GM13976 (cell line): Measurements from ENCODE around the gene TET1.

ENCODE experiments used
- DNase-seq: peaks from one replicate; pipeline ENCODE4 v3.0.0; 2012; ENCODE audit warnings: low spot score
- CTCF ChIP-seq: IDR thresholded peaks from 2 replicates; pipeline ENCODE4 v1.5.1; 2012; ENCODE audit warnings: borderline replicate concordance, mild to moderate bottlenecking; ENCODE audit not compliant: insufficient read depth; ENCODE audit errors: extremely low read depth, missing control alignments, control extremely low read depth
- in situ Hi-C: fragments of 300-500 bp; cut with MboI; formaldehyde crosslinking; loops from one replicate; pipeline ENCODE4 v1.12.0; 2022; ENCODE audit warnings: low sequenced_read_pairs, mixed read lengths, inconsistent platforms; ENCODE audit not compliant: unreplicated experiment

The TET1 gene

GRCh38 chr10:68559251-68559650 is 886 bp upstream of the TET1 start:
- TF ChIP-seq CTCF: no peak
- DNase-seq: no peak
- in situ Hi-C loops: no loop called here

- no peak for TF ChIP-seq CTCF
- in situ Hi-C loops: no loop called here
- DNase-seq: peak; percentile 41
These were observed 324 bp upstream of the TET1 start for GRCh38 chr10:68559841-68560185.

GRCh38 chr10:68560943-68561864 is 1.1 kb downstream of the TET1 start:
- DNase-seq: peak; percentile 49
- in situ Hi-C loops: no loop called here
- no peak for TF ChIP-seq CTCF

GRCh38 chr10:68561865-68562649 is 1.9 kb downstream of the TET1 start:
- TF ChIP-seq CTCF: no peak
- peak; percentile 43 for DNase-seq
- in situ Hi-C loops: no loop called here

- no peak for DNase-seq
- in situ Hi-C loops: no loop called here
- TF ChIP-seq CTCF: no peak
These were observed 2.8 kb downstream of the TET1 start for GRCh38 chr10:68562661-68563570.

GRCh38 chr10:68564712-68565111 is 4.6 kb downstream of the TET1 start:
- TF ChIP-seq CTCF: no peak
- DNase-seq: no peak
- in situ Hi-C loops: no loop called here
